ENCODE measurements around the gene C5orf15. TPM values are rescaled to one million over a fixed set of nuclear protein-coding genes. Genes with fewer than 3 reads are reported as not detected.

C5orf15 gene
- total and polyA plus RNA-seq, 4 donors, result 21.6 to 118 (median 40.0) TPM

DNA sequence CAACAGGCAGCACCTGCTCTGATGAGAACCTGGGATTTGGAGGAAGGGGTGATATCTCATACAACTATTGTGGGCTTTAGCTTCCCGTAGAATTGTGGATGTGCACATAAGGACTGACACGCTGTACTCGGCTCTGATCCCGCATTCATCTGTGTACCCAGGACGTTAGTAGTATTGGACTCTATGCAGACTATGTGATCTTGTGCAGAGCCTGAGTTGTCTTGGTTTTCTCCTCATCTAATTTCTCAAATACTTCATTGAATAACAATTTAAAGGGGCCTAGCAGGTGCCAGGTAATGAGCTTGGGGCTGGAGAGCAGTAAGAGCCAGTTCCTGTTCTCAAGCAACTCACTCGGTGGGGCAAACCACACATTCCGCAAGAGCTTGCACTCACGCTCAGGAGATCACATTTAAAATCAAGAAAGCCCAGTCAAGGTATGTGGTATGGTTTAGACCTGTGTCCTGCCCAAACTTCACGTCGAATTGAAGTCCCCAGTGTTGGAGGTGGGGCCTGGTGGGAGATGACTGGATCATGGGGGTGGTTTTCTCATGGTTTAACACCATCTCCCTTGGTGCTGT is 14.8 kb downstream of the C5orf15 start:
- WGBS, 2 donors, result 83 to 87% methylated on average over 10 of the region's 10 CpGs
- Histone ChIP-seq H3K9ac (ENCODE audit: insufficient read depth in 1 of 2, low read length in 2 of 2) (no peak overlapping the region), H3K4me3 (no peak overlapping the region), H3K27me3 (ENCODE audit: control insufficient read depth in 3 of 3, insufficient read depth in 3 of 3, low read length in 2 of 3) (no peaks in the 10 kb centered on the region), H3K9me3 (ENCODE audit: control insufficient read depth in 4 of 4, insufficient read depth in 3 of 4, low read length in 3 of 4) (no peaks in the 10 kb centered on the region), H3K4me1 (ENCODE audit: control insufficient read depth in 5 of 5, insufficient read depth in 5 of 5, low read length in 5 of 5) (peaks cover 0 to 8% (median 5%) of the 10 kb centered on the region in 5 donors), H3K27ac (ENCODE audit: low read depth in 1 of 2, low read length in 1 of 2) (peak overlapping the region; percentile 44 to 83), H3K36me3 (ENCODE audit: control insufficient read depth in 4 of 4, insufficient read depth in 4 of 4, low read length in 4 of 4) (peaks cover 4 to 16% (median 11%) of the 10 kb centered on the region in 4 donors)
- TF ChIP-seq, protein P1, sequence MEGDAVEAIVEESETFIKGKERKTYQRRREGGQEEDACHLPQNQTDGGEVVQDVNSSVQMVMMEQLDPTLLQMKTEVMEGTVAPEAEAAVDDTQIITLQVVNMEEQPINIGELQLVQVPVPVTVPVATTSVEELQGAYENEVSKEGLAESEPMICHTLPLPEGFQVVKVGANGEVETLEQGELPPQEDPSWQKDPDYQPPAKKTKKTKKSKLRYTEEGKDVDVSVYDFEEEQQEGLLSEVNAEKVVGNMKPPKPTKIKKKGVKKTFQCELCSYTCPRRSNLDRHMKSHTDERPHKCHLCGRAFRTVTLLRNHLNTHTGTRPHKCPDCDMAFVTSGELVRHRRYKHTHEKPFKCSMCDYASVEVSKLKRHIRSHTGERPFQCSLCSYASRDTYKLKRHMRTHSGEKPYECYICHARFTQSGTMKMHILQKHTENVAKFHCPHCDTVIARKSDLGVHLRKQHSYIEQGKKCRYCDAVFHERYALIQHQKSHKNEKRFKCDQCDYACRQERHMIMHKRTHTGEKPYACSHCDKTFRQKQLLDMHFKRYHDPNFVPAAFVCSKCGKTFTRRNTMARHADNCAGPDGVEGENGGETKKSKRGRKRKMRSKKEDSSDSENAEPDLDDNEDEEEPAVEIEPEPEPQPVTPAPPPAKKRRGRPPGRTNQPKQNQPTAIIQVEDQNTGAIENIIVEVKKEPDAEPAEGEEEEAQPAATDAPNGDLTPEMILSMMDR (IDR thresholded peaks at IDR 0.05; ENCODE audit: control extremely low read depth, extremely low read depth), result no peak
- DNase-seq, result no peak
- ATAC-seq (ENCODE audit: insufficient read depth, low FRiP score), result no peak

DNA sequence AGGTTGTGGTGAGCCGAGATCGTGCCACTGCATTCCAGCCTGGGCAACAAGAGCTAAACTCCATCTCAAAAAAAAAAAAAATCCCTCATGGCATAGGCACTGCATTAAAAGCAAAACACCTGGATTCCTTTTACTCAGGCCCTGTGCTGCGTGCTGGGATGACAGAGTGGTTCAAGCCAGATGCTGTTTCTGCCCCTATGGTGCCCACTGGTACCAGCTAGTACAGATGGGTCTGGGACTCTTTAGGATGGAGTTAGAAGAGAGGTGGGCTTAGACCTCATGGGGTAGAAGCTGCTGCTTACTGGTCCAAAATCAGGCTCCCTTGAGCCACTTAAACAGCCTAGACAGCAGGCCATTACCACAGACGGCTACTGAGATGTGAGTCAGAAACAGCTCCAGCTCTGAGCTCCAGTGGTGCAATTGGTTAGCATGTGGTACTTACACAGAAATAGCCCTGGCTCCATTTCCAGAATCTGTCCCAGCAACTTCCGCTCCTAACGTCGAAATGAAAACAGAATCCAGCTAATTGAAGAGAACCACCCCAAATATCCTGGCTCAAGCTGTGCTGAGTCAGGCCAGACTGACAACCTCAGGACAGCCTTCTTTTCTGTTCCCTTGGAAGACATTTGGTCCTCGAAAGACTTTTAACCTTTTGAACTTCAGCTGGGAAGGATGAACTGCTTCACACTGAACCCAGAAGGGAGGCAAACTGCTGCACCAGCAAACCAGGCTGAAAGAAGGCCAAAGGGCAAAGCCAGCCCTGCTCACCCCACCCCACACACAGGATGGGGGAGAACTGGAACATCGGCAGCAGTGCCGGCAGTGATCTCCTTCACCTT is 15.5 kb downstream of the C5orf15 start:
- H3K9ac ChIP-seq (ENCODE audit: insufficient read depth in 1 of 2, low read length in 2 of 2), result no peak overlapping the region
- peak overlapping the region; percentile 61 to 83 for H3K27ac ChIP-seq (ENCODE audit: low read depth in 1 of 2, low read length in 1 of 2)
- TF ChIP-seq, protein P1 (IDR thresholded peaks at IDR 0.05; ENCODE audit: control extremely low read depth, extremely low read depth), result no peak
- no peak overlapping the region for H3K4me3 ChIP-seq
- 77 to 83% methylated on average over 10 of the region's 10 CpGs for WGBS, 2 donors
- DNase-seq (peak; percentile 34 to 90 (median 70)), ATAC-seq (ENCODE audit: insufficient read depth, low FRiP score) (peak; percentile 86)
- H3K4me1 ChIP-seq (ENCODE audit: control insufficient read depth in 5 of 5, insufficient read depth in 5 of 5, low read length in 5 of 5), result peaks cover 0 to 8% (median 5%) of the 10 kb centered on the region in 5 donors
- H3K27me3 ChIP-seq (ENCODE audit: control insufficient read depth in 3 of 3, insufficient read depth in 3 of 3, low read length in 2 of 3), result no peaks in the 10 kb centered on the region
- peaks cover 4 to 16% (median 9%) of the 10 kb centered on the region in 4 donors for H3K36me3 ChIP-seq (ENCODE audit: control insufficient read depth in 4 of 4, insufficient read depth in 4 of 4, low read length in 4 of 4)
- H3K9me3 ChIP-seq (ENCODE audit: control insufficient read depth in 4 of 4, insufficient read depth in 3 of 4, low read length in 3 of 4), result no peaks in the 10 kb centered on the region

DNA sequence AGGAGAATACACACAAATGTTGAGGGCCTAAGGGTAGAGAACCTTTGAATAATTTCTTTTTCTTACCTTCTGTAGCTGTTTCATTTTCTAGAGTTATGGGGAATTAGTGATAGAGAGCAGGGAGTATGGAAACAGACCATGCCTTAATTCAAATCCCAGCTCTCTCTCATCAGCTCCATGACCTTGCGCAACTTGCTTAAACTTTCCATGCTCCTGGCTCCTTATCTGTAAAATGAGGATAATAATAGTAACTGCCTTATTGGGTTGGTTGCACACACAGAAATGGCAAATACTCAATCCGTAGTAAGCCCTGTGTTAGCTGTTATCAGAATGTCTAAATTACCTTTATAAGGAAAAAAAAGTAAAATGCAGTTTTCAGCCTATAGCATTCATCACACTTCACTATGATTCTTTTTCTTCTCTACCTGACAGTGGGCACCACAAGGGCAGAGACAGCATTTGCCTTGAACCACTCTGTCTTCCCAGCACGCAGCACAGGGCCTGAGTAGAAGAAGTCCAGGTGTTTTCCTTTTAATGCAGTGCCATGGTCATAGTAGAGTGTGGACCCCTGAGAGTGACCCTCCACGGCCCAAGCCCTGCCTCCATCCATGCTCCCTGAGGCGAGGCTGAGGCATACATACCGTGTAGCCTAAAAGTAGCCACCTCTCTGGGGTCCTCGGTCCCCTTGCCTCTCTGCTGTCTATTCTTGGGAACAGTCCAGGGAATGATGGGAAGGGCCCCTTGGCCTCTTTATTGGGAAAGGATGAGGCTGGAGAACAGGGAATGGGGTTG is 17.4 kb downstream of the C5orf15 start:
- DNase-seq (peak in 2 of 3 donors; percentile 61 to 77), ATAC-seq (ENCODE audit: insufficient read depth, low FRiP score) (no peak)
- 91 to 92% methylated on average over 7 of the region's 7 CpGs for WGBS, 2 donors
- Histone ChIP-seq H3K27me3 (ENCODE audit: control insufficient read depth in 3 of 3, insufficient read depth in 3 of 3, low read length in 2 of 3) (no peaks in the 10 kb centered on the region), H3K9ac (ENCODE audit: insufficient read depth in 1 of 2, low read length in 2 of 2) (no peak overlapping the region), H3K4me1 (ENCODE audit: control insufficient read depth in 5 of 5, insufficient read depth in 5 of 5, low read length in 5 of 5) (peaks cover 0 to 8% (median 3%) of the 10 kb centered on the region in 5 donors), H3K9me3 (ENCODE audit: control insufficient read depth in 4 of 4, insufficient read depth in 3 of 4, low read length in 3 of 4) (no peaks in the 10 kb centered on the region), H3K27ac (ENCODE audit: low read depth in 1 of 2, low read length in 1 of 2) (peak overlapping the region in 1 of 2 donors; percentile 83), H3K4me3 (no peak overlapping the region), H3K36me3 (ENCODE audit: control insufficient read depth in 4 of 4, insufficient read depth in 4 of 4, low read length in 4 of 4) (peaks cover 1 to 7% (median 6%) of the 10 kb centered on the region in 4 donors)
- TF ChIP-seq, protein P1 (IDR thresholded peaks at IDR 0.05; ENCODE audit: control extremely low read depth, extremely low read depth), result no peak

All from lung (tissue), 12 donors.